Smooth muscle cell (in vitro differentiated cells): Measurements from ENCODE around the gene SHE. TPM values are rescaled to one million over a fixed set of nuclear protein-coding genes. Genes with fewer than 3 reads are reported as not detected.

Source experiments
- DNase-seq: peaks from one replicate; lab custom pipeline; 2025; ENCODE audit not compliant: unreplicated experiment; lab: John Stamatoyannopoulos, UW
- H2AFZ ChIP-seq: fragments of 200-600 bp; sonication (generic); 2 replicates; pipeline ENCODE4 v1.6.0; 2016; ENCODE audit warnings: antibody characterized with exemption, low read depth, mild to moderate bottlenecking
- H3F3A ChIP-seq: fragments of 200-600 bp; sonication (generic); 2 replicates; pipeline ENCODE4 v1.6.0; 2017; ENCODE audit warnings: antibody characterized with exemption, low read depth
- H3K27ac ChIP-seq: fragments of 200-600 bp; sonication (generic); 2 replicates; pipeline ENCODE4 v1.5.1; 2016; ENCODE audit warnings: low read depth, mild to moderate bottlenecking
- H3K27me3 ChIP-seq: fragments of 200-600 bp; sonication (generic); 2 replicates; pipeline ENCODE4 v1.6.1; 2016; ENCODE audit warnings: low read depth, mild to moderate bottlenecking
- H3K36me3 ChIP-seq: fragments of 200-600 bp; sonication (generic); 2 replicates; pipeline ENCODE4 v1.5.1; 2016; ENCODE audit warnings: low read depth
- H3K4me1 ChIP-seq: fragments of 200-600 bp; sonication (generic); 2 replicates; pipeline ENCODE4 v1.5.1; 2016; ENCODE audit warnings: low read depth
- H3K4me2 ChIP-seq: fragments of 200-600 bp; sonication (generic); 2 replicates; pipeline ENCODE4 v1.6.0; 2016; ENCODE audit warnings: mild to moderate bottlenecking
- H3K4me3 ChIP-seq: fragments of 200-600 bp; sonication (generic); 2 replicates; pipeline ENCODE4 v1.5.1; 2016; ENCODE audit warnings: mild to moderate bottlenecking
- H3K79me2 ChIP-seq: fragments of 200-600 bp; sonication (generic); 2 replicates; pipeline ENCODE4 v1.6.0; 2016; ENCODE audit warnings: low read depth, mild to moderate bottlenecking
- H3K9ac ChIP-seq: fragments of 200-600 bp; sonication (generic); 2 replicates; pipeline ENCODE4 v1.6.0; 2016; ENCODE audit warnings: low read depth
- H3K9me3 ChIP-seq: fragments of 200-600 bp; sonication (generic); replicated peaks from 2 replicates; pipeline ENCODE4 v1.5.1; 2016; ENCODE audit warnings: low read depth
- H4K20me1 ChIP-seq: fragments of 200-600 bp; sonication (generic); 2 replicates; pipeline ENCODE4 v1.6.0; 2016; ENCODE audit warnings: low read depth
- CTCF ChIP-seq: fragments of 200-600 bp; sonication (generic); IDR thresholded peaks from 2 replicates; pipeline ENCODE4 v1.5.1; 2017; ENCODE audit warnings: borderline replicate concordance, mild to moderate bottlenecking, antibody characterized with exemption; ENCODE audit not compliant: insufficient read depth, poor library complexity, severe bottlenecking
- WGBS: methylation state at CpG from one replicate; pipeline ENCODE4 v1.1.7; 2016; ENCODE audit warnings: low lambda C conversion rate; 5-methylcytosine and 5-hydroxymethylcytosine counted together
- polyA plus RNA-seq: library from polyadenylated mRNA; unstranded; fragments of >200 nt; fragmentation: Nextera tagmentation; extraction: Ambion mirVana; gene quantifications from 2 replicates; pipeline ENCODE4 v1.2.1, GENCODE V29; 2016
- total RNA-seq: library from RNA; depleted of rRNA; stranded (reverse); fragments of >200 nt; gene quantifications from 2 replicates; pipeline ENCODE4 v1.2.3, GENCODE V29; 2014

SHE gene
- total and polyA plus RNA-seq, 2 experiments from 2014 or later: 0.39 to 0.45 TPM

GRCh38 chr1:154495496-154496273 is 6.5 kb downstream of the SHE start:
- no peak for TF ChIP-seq CTCF
- no peaks in the 10 kb centered on the region for H3K36me3 ChIP-seq
- H3K27ac ChIP-seq: no peak overlapping the region
- H3K4me1 ChIP-seq: peaks cover 10% of the 10 kb centered on the region
- no peak overlapping the region for H3K4me2 ChIP-seq
- 93% methylated on average over 8 of the region's 8 CpGs for WGBS
- H3K9ac ChIP-seq: no peak overlapping the region
- peaks cover 6% of the 10 kb centered on the region for H3F3A ChIP-seq
- no peaks in the 10 kb centered on the region for H3K9me3 ChIP-seq
- H4K20me1 ChIP-seq: no peaks in the 10 kb centered on the region
- H3K79me2 ChIP-seq: no peaks in the 10 kb centered on the region
- peaks cover 22% of the 10 kb centered on the region for H3K27me3 ChIP-seq
- no peak for DNase-seq
- no peak overlapping the region for H3K4me3 ChIP-seq
- no peak overlapping the region for H2AFZ ChIP-seq

DNA sequence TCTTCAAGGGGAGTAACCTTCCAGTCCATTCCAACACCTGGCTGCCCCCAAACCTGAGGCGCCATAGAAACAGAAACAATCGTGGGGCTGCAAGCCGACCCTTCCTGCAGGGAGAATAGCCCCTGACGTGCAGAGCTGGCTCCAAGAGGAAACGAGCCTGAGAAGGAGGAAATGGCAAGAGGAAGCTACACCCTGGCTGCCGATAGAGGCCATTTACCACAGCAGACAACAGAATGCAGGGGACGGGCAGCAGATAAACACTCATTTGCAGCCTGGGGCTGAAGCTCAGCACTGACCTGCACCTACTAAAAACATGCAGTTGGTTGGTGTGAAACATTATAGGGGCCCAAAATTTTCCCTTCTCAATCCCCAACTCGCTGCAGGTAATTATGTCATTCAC is 8.9 kb downstream of the SHE start:
- Histone ChIP-seq H3K79me2 (no peaks in the 10 kb centered on the region), H3K9ac (no peak overlapping the region), H3K4me1 (peaks cover 10% of the 10 kb centered on the region), H3F3A (peaks cover 6% of the 10 kb centered on the region), H3K9me3 (no peaks in the 10 kb centered on the region), H3K27ac (no peak overlapping the region), H3K27me3 (peaks cover 3% of the 10 kb centered on the region), H3K4me3 (no peak overlapping the region), H2AFZ (no peak overlapping the region), H3K36me3 (no peaks in the 10 kb centered on the region), H4K20me1 (no peaks in the 10 kb centered on the region), H3K4me2 (no peak overlapping the region)
- TF ChIP-seq CTCF: no peak
- 37% methylated on average over 8 of the region's 8 CpGs for WGBS
- no peak for DNase-seq

GRCh38 chr1:154492115-154492514 is 10.1 kb downstream of the SHE start:
- Histone ChIP-seq H3K36me3 (no peaks in the 10 kb centered on the region), H4K20me1 (no peaks in the 10 kb centered on the region), H2AFZ (no peak overlapping the region), H3K4me3 (no peak overlapping the region), H3K27me3 (peaks cover 3% of the 10 kb centered on the region), H3K27ac (no peak overlapping the region), H3K4me1 (peaks cover 10% of the 10 kb centered on the region), H3K79me2 (no peaks in the 10 kb centered on the region), H3K9ac (no peak overlapping the region), H3K9me3 (no peaks in the 10 kb centered on the region), H3F3A (peaks cover 5% of the 10 kb centered on the region), H3K4me2 (no peak overlapping the region)
- 90% methylated on average over 4 of the region's 4 CpGs for WGBS
- TF ChIP-seq CTCF: no peak
- DNase-seq: no peak

GRCh38 chr1:154490317-154490716 is 11.9 kb downstream of the SHE start:
- H3K4me1 ChIP-seq: peaks cover 7% of the 10 kb centered on the region
- no peak for DNase-seq
- WGBS: 96% methylated on average over 1 of the region's 1 CpG
- no peaks in the 10 kb centered on the region for H3K79me2 ChIP-seq
- no peak overlapping the region for H3K27ac ChIP-seq
- H3K9me3 ChIP-seq: no peaks in the 10 kb centered on the region
- H3K9ac ChIP-seq: no peak overlapping the region
- TF ChIP-seq CTCF: no peak
- no peaks in the 10 kb centered on the region for H3F3A ChIP-seq
- no peaks in the 10 kb centered on the region for H3K36me3 ChIP-seq
- peaks cover 3% of the 10 kb centered on the region for H3K27me3 ChIP-seq
- H3K4me3 ChIP-seq: no peak overlapping the region
- no peak overlapping the region for H3K4me2 ChIP-seq
- H4K20me1 ChIP-seq: no peaks in the 10 kb centered on the region
- H2AFZ ChIP-seq: no peak overlapping the region
